ENCODE data around the gene KLHL28. TPM values are rescaled to one million over a fixed set of nuclear protein-coding genes. Genes with fewer than 3 reads are reported as not detected.

The KLHL28 gene
- polyA plus RNA-seq, 2 of the 4 experiments (the other 2 are of a cell fraction): 3.4 to 8.3 TPM

DNA sequence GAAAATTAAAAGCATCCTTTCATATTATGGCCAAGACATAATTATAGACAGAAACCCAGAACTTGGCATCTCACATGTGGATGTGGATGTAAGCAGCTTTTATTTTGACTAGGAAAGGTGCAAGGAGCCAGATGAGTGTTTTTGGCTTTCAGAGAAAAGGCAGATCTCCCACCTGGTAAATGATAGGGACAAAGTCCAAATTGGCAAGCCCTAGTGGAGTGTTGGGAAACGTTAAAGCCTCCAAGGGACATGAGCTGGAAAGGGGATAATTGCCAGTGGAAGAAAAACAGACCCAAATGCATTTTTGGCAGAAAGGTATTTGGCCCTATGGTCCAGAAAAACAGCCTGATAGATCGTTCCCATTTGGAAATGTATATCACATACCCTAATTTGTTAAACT lies 60.1 kb downstream of the KLHL28 start:
- TF ChIP-seq CHD4 (IDR thresholded peaks at IDR 0.05; ENCODE audit: borderline replicate concordance) (no peak), PHF8 (IDR thresholded peaks at IDR 0.05; ENCODE audit: borderline replicate concordance, low read depth) (no peak), NPAS2 (CRISPR knock-in tag; IDR thresholded peaks at IDR 0.05; ENCODE audit: borderline replicate concordance) (no peak), HOXB5 (CRISPR knock-in tag; IDR thresholded peaks at IDR 0.05) (no peak), FOSL2 (IDR thresholded peaks at IDR 0.05) (no peak), FOSL2 (CRISPR knock-in tag; IDR thresholded peaks at IDR 0.05) (no peak), TP53 (CRISPR knock-in tag; IDR thresholded peaks at IDR 0.05) (no peak)
- Histone ChIP-seq H3K4me2 (no peak overlapping the region), H3K9me3 (no peaks in the 10 kb centered on the region; the same call in 2 of the 3 replicates), H3K4me1 (peaks cover 6% of the 10 kb centered on the region; the same call in 2 of the 3 replicates), H3K4me3 (no peak overlapping the region), H3K27ac (no peak overlapping the region)
- ChIA-PET CTCF (interaction anchor here (4.0 kb wide), 1 partner anchor 11 kb away, joined by 19 read pairs; no protein-coding TSS in a partner anchor), POLR2A (no interaction called here)
- 46% methylated on average over 2 of the region's 2 CpGs for WGBS (ENCODE audit: missing lambda C conversion rate)
- DNase-seq (ENCODE audit: low read depth in 1 of 2, low spot score in 1 of 2) (no peak), ATAC-seq (no peak), FAIRE-seq (no peak)

GRCh38 chr14:44898551-44898950 lies 63.2 kb downstream of the KLHL28 start:
- ATAC-seq (no peak), DNase-seq (ENCODE audit: low read depth in 1 of 2, low spot score in 1 of 2) (no peak), FAIRE-seq (no peak)
- Histone ChIP-seq H3K27ac (no peak overlapping the region), H3K4me2 (peak overlapping the region; percentile 95), H3K4me1 (peaks cover 6% of the 10 kb centered on the region; the same call in 2 of the 3 replicates), H3K9me3 (peaks cover 5% of the 10 kb centered on the region; the same call in 2 of the 3 replicates), H3K4me3 (peak overlapping the region; percentile 91; the same call in 2 of the 3 replicates)
- POLR2A ChIA-PET: no interaction called here
- 65% methylated on average over 6 of the region's 6 CpGs for WGBS (ENCODE audit: missing lambda C conversion rate)
- CTCF ChIA-PET: no interaction called here
- TF ChIP-seq ELK1 (IDR thresholded peaks at IDR 0.05; ENCODE audit: low read depth, low read length) (no peak), RARB (CRISPR knock-in tag; IDR thresholded peaks at IDR 0.05) (no peak), NFE2L2 (conservative IDR thresholded peaks at IDR 0.05; ENCODE audit: low read length) (no peak), SREBF2 (IDR thresholded peaks at IDR 0.05) (no peak), HOXA7 (CRISPR knock-in tag; IDR thresholded peaks at IDR 0.05) (no peak), MAFK (IDR thresholded peaks at IDR 0.05; ENCODE audit: partially characterized antibody) (no peak), EP300 (IDR thresholded peaks at IDR 0.05) (no peak), POLR2A (IDR thresholded peaks at IDR 0.05; ENCODE audit: low read length) (no peak), RFX5 (IDR thresholded peaks at IDR 0.05) (no peak), FOSL2 (IDR thresholded peaks at IDR 0.05) (no peak), FOSL2 (CRISPR knock-in tag; IDR thresholded peaks at IDR 0.05) (no peak), ZSCAN20 (CRISPR knock-in tag; IDR thresholded peaks at IDR 0.05) (no peak), GATA3 (IDR thresholded peaks at IDR 0.05; ENCODE audit: borderline replicate concordance) (no peak), JUN (IDR thresholded peaks at IDR 0.05) (no peak), CBX8 (IDR thresholded peaks at IDR 0.05) (no peak)
- TF ChIP-seq, protein P1, sequence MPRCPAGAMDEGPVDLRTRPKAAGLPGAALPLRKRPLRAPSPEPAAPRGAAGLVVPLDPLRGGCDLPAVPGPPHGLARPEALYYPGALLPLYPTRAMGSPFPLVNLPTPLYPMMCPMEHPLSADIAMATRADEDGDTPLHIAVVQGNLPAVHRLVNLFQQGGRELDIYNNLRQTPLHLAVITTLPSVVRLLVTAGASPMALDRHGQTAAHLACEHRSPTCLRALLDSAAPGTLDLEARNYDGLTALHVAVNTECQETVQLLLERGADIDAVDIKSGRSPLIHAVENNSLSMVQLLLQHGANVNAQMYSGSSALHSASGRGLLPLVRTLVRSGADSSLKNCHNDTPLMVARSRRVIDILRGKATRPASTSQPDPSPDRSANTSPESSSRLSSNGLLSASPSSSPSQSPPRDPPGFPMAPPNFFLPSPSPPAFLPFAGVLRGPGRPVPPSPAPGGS (IDR thresholded peaks at IDR 0.05): no peak
- TF ChIP-seq, protein P2, sequence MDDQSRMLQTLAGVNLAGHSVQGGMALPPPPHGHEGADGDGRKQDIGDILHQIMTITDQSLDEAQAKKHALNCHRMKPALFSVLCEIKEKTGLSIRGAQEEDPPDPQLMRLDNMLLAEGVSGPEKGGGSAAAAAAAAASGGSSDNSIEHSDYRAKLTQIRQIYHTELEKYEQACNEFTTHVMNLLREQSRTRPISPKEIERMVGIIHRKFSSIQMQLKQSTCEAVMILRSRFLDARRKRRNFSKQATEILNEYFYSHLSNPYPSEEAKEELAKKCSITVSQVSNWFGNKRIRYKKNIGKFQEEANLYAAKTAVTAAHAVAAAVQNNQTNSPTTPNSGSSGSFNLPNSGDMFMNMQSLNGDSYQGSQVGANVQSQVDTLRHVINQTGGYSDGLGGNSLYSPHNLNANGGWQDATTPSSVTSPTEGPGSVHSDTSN (IDR thresholded peaks at IDR 0.05): no peak
- TF ChIP-seq, protein P3, sequence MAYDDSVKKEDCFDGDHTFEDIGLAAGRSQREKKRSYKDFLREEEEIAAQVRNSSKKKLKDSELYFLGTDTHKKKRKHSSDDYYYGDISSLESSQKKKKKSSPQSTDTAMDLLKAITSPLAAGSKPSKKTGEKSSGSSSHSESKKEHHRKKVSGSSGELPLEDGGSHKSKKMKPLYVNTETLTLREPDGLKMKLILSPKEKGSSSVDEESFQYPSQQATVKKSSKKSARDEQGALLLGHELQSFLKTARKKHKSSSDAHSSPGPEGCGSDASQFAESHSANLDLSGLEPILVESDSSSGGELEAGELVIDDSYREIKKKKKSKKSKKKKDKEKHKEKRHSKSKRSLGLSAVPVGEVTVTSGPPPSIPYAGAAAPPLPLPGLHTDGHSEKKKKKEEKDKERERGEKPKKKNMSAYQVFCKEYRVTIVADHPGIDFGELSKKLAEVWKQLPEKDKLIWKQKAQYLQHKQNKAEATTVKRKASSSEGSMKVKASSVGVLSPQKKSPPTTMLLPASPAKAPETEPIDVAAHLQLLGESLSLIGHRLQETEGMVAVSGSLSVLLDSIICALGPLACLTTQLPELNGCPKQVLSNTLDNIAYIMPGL (CRISPR knock-in tag; IDR thresholded peaks at IDR 0.05; ENCODE audit: borderline replicate concordance): no peak

Measured in A549 (cell line).